T-helper 2 cell (primary cell): ENCODE measurements around the gene C2CD5.
"Not testable (repeated sequence)": the region's sequence is repeated elsewhere in the genome, so short reads cannot be mapped to it uniquely, and the experiment has no call there.

Experiments
- DNase-seq, 5 experiments: peaks; one replicate each; pipeline versions ENCODE4 v3.0.0 to v3.0.0-alpha.2; 2012 to 2022

The C2CD5 gene

GRCh38 chr12:22535038-22535437 lies 9.3 kb downstream of the C2CD5 start:
- no peak for DNase-seq

GRCh38 chr12:22533155-22533554 lies 11.2 kb downstream of the C2CD5 start:
- DNase-seq: no peak

DNA sequence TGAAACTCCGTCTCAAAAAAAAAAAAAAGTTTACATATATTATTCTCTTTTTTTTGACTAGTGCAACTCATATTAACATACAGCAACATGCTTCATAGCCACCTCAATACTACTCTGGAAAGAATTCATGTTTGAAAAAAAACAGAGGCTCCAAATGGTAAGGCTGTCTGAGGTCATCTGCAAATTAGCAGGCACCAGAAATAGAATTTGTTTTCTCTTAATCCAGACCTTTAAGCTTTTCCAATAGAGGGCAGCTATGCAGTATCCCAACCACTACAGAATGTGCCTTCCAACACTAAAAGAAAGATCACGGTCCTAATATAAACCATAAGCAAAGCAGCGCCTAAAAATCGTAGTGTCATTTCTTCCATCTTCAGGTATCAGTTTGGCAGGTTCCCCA lies 12.0 kb downstream of the C2CD5 start:
- DNase-seq: no peak

DNA sequence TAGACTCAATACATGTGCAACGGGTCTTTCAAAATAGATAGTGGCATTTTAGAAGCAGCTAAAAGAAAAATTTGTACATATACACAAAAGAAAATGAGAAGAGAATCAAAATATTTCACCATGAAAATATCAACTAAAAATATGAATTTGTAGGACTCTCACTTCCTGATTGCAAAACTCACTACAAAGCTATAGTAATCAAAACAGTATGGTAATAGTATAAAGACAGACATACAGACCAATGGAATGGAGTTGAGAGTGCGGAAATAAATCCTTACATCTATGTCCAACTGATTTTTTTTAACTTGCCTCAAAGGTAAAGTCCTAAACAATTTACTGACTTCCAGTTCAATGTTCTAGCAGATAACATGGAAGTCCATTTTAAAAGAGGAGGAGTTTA lies 13.1 kb downstream of the C2CD5 start:
- DNase-seq: no peak

GRCh38 chr12:22529281-22530060 lies 14.9 kb downstream of the C2CD5 start:
- peak in 2 of 5 experiments; percentile 11 to 64 for DNase-seq

DNA sequence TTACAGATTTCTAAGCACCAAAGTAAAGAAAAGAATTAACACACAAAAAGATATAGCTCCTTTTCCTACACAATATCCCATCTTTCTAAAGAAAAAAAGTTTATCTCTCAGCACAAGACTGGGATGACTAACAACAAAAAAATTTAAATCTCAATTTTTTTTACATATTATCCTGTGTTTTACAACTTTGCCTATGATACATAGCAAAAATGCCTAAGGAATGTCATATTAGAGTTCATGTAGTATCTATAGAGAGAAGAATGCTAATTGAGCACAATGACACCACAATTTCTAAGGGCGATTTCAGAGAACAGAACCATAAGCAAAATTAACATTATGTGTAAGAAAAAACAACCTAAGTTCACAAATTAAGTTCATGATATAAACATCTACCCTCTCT lies 16.3 kb downstream of the C2CD5 start:
- no peak for DNase-seq

GRCh38 chr12:22526836-22527235 lies 17.5 kb downstream of the C2CD5 start:
- DNase-seq: no peak

DNA sequence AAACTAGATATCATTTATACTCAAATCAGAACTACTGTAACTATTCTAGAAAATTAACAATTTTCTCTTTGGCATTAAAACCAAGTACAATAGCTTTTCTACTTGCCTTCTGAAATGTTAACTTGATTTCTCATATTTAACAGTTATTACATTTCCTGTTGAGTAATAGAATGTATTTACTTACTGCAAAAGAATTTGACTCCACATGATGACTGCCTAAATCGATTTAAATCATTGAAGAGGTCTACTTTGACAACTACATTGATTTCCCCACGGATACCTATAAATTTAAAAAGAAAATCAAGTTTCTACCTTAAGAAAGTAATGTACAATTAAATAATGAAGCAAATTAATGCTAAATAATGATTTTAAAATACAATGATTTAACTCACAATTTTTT lies 18.9 kb downstream of the C2CD5 start:
- no peak for DNase-seq

DNA sequence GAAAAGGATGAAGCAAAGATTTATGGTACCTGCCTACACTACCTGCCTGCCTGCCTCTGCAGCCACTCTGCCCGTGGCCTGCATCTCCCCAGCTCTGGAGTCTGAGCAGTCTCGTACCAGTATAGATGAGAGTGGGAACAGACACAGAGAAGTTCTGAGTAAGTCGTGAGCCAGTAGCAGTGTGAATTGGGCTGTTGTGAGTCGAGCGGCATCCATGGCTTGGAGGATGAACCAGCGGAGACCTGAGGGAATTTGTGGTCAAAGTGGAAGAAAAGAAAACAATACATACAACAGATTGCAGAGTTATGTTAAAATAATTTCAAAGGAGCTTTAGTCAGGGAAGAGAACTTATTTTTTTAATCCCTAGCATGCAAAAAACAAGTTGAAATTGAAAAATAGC lies 25.3 kb downstream of the C2CD5 start:
- no peak for DNase-seq

GRCh38 chr12:22518060-22518719 lies 26.2 kb downstream of the C2CD5 start:
- DNase-seq: no peak

DNA sequence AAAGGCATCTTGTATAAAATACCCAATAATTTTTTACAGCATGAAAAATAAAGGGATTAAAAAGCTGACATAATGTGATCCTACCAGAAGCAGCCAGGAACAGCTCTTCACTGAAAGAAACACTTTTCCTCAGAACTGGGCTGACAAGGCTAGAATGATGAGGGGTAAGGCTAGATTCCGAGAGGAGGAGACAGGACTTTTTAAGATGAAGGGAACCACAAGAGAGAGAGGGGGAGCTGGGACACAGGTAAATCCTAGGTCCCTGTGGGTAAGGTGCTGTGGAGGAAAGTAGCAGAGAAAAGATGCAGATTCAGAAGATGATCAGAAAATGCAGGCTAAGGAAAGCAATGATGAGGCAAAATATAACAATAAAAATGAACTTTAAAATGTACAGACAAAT lies 29.5 kb downstream of the C2CD5 start:
- DNase-seq: no peak

GRCh38 chr12:22505826-22506225 lies 38.5 kb downstream of the C2CD5 start:
- DNase-seq: no peak

- no peak for DNase-seq
Measured at GRCh38 chr12:22500100-22500499, 44.2 kb downstream of the C2CD5 start.

GRCh38 chr12:22499445-22499844 lies 44.9 kb downstream of the C2CD5 start:
- DNase-seq: no peak

- no peak for DNase-seq
Measured at GRCh38 chr12:22494319-22494718, 50.0 kb downstream of the C2CD5 start.

DNA sequence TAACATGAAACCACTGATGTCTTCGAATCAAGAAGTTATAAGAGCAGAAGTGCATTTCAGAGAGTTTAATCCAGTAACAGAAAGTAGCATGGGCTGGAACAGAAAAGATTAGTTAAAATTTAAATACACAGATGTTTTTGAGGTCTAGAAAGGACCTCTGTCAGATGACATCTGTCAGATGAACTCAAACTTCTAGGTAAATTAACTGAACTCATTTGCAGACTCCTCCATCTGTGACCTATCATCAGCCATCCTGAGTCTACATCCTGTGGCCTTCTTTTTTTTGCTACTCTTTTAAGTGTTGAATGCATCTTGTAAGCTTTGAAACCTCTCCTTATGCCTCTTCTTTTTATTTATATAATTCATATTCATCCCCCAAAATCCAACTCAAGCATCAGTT lies 53.3 kb downstream of the C2CD5 start:
- DNase-seq: no peak

- DNase-seq: no peak
Measured at GRCh38 chr12:22488478-22488877, 55.9 kb downstream of the C2CD5 start.

GRCh38 chr12:22487683-22488082 lies 56.7 kb downstream of the C2CD5 start:
- DNase-seq: not testable (repeated sequence)

DNA sequence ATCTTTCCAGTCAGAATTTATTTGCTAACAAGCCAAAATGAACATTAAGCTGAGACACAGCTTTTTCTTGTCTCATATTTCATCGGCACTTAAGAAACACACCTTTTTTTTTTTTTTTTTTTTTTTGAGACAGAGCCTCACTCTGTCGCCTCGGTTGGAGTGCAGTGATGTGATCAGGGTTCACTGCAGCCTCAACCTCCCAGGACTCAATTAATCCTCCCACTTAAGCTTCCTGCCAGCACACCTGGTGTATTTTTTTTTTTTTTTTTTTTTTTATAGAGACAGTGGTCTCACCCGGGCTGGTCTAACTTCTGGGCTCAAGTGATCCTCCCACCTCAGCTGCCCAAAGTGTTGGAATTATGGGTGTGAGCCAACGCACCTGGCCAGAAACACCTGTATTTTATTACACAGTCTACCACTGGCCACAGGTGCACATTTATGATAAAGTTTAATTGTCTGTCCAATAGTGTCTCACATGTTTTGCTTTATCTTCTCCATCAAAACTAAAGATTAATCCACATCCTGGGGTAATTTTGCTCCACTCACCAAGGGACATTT lies 62.7 kb downstream of the C2CD5 start:
- DNase-seq: no peak

DNA sequence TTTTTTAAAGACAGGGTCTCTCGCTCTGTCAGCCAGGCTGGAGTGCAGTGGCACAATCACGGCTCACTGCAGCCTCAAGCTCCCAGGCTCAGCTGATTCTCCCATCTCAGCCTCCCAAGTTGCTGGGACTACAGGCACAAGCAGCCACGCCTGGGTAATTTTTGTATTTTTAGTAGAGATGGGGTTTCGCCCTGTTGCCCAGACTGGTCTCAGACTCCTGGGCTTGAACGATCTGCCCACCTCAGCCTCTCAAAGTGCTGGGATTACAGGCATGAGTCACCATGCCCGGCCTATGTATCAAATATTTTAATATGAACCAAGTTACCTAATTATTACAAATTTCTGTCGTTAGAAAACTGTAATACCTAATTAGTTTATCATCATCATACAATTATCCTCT lies 63.5 kb downstream of the C2CD5 start:
- not testable (repeated sequence) for DNase-seq

- DNase-seq: no peak
Measured at GRCh38 chr12:22480016-22480415, 64.3 kb downstream of the C2CD5 start.

GRCh38 chr12:22477894-22478287 lies 66.5 kb downstream of the C2CD5 start:
- peak in 1 of 5 experiments; percentile 27 for DNase-seq

- DNase-seq: no peak
Measured at GRCh38 chr12:22477166-22477893, 67.0 kb downstream of the C2CD5 start.
